Activated B cell treated with CpG ODN at 0.5 μM for 24 hours (primary cell): Measurements from ENCODE around the gene NLRC5. TPM values are rescaled to one million over a fixed set of nuclear protein-coding genes. Genes with fewer than 3 reads are reported as not detected.

Experiments
- ATAC-seq: fragments of 200-7000 bp; cut with Tn5 transposase; one replicate; pipeline ENCODE4 v1.10.0; 2021; ENCODE audit warnings: low read depth, mild to moderate bottlenecking, moderate library complexity
- CTCF ChIA-PET: fragments of 350-600 bp; sonication (Branson Sonifier 250); formaldehyde crosslinking; loops from one replicate; lab custom pipeline; 2021; ENCODE audit warnings: antibody characterized with exemption; lab: Charles Lee
- POLR2A ChIA-PET: fragments of 350-600 bp; sonication (Branson Sonifier 250); formaldehyde crosslinking; loops from one replicate; lab custom pipeline; 2021; ENCODE audit warnings: antibody characterized with exemption; lab: Charles Lee
- DNase-seq: peaks from one replicate; pipeline ENCODE4 v3.0.0; 2022
- H3K27ac Mint-ChIP-seq: one replicate; pipeline ENCODE4 v1.8.0; 2020; ENCODE audit warnings: mixed read lengths
- H3K27me3 Mint-ChIP-seq: one replicate; pipeline ENCODE4 v1.8.0; 2021; ENCODE audit warnings: mixed read lengths
- H3K36me3 Mint-ChIP-seq: one replicate; pipeline ENCODE4 v1.8.0; 2021; ENCODE audit warnings: low read depth, mixed read lengths
- H3K4me1 Mint-ChIP-seq: one replicate; pipeline ENCODE4 v1.8.0; 2021; ENCODE audit warnings: mixed read lengths
- H3K4me3 Mint-ChIP-seq: one replicate; pipeline ENCODE4 v1.8.0; 2020; ENCODE audit warnings: mild to moderate bottlenecking, mixed read lengths
- H3K9me3 Mint-ChIP-seq: one replicate; pipeline ENCODE4 v1.8.0; 2020; ENCODE audit warnings: mixed read lengths
- CTCF ChIP-seq: fragments of 200-600 bp; IDR thresholded peaks from one replicate; pipeline ENCODE4 v1.8.0; 2022; ENCODE audit warnings: antibody characterized with exemption, mild to moderate bottlenecking
- intact Hi-C: fragments of 100-400 bp; cut with micrococcal nuclease; formaldehyde crosslinking; loops from one replicate; pipeline ENCODE4 v1.15.1; 2024
- total RNA-seq: library from RNA; stranded (reverse); gene quantifications from 2 replicates; pipeline ENCODE4 v1.2.3, GENCODE V29; 2022

Gene NLRC5
- total RNA-seq, 1 donor from 2014 or later = 372 TPM

- intact Hi-C loops = loop anchor here (2.0 kb wide), 1 partner anchor 14 kb away; no protein-coding TSS in a partner anchor
- TF ChIP-seq CTCF = no peak
- Mint-ChIP-seq H3K36me3 (peaks cover 37% of the 10 kb centered on the region), H3K4me1 (peaks cover 87% of the 10 kb centered on the region), H3K4me3 (no peak overlapping the region), H3K9me3 (peaks cover 3% of the 10 kb centered on the region), H3K27me3 (no peaks in the 10 kb centered on the region), H3K27ac (peak overlapping the region; percentile 90)
- POLR2A ChIA-PET = interaction anchor here (0.6 to 9.1 kb wide), 9 partner anchors 9 to 140 kb away, joined by 3 to 93 read pairs (median 6); partner anchors contain the start of gene NLRC5
- DNase-seq (no peak), ATAC-seq (no peak)
- CTCF ChIA-PET = no interaction called here
These were observed 9.0 kb downstream of the NLRC5 start for GRCh38 chr16:56998352-56998751.

- ATAC-seq = no peak
- H3K9me3 Mint-ChIP-seq = peaks cover 3% of the 10 kb centered on the region
- peaks cover 87% of the 10 kb centered on the region for H3K4me1 Mint-ChIP-seq
- no peaks in the 10 kb centered on the region for H3K27me3 Mint-ChIP-seq
- POLR2A ChIA-PET = interaction anchor here (0.6 to 9.1 kb wide), 12 partner anchors 9 to 81 kb away, joined by 3 to 93 read pairs (median 5); partner anchors contain the start of gene NLRC5
- H3K4me3 Mint-ChIP-seq = no peak overlapping the region
- intact Hi-C loops = loop anchor here (1.0 to 2.0 kb wide), 2 partner anchors 9 to 14 kb away; no protein-coding TSS in a partner anchor
- CTCF ChIA-PET = interaction anchor here (1.0 to 2.0 kb wide), 4 partner anchors 9 to 47 kb away, joined by 5 to 11 read pairs (median 7); partner anchors contain the start of gene NLRC5
- DNase-seq = no peak
- H3K27ac Mint-ChIP-seq = peak overlapping the region; percentile 90
- peaks cover 38% of the 10 kb centered on the region for H3K36me3 Mint-ChIP-seq
- TF ChIP-seq CTCF = no peak
These were observed 9.5 kb downstream of the NLRC5 start for GRCh38 chr16:56998861-56999260.

- POLR2A ChIA-PET = interaction anchor here (0.6 to 9.1 kb wide), 15 partner anchors 11 to 94 kb away, joined by 3 to 93 read pairs (median 5); partner anchors contain the start of gene NLRC5
- H3K9me3 Mint-ChIP-seq = peaks cover 3% of the 10 kb centered on the region
- no peaks in the 10 kb centered on the region for H3K27me3 Mint-ChIP-seq
- peak overlapping the region; percentile 90 for H3K27ac Mint-ChIP-seq
- no peak for TF ChIP-seq CTCF
- peak overlapping the region; percentile 55 for H3K4me3 Mint-ChIP-seq
- intact Hi-C loops = loop anchor here (1.0 to 2.0 kb wide), 5 partner anchors 9 to 43 kb away; no protein-coding TSS in a partner anchor
- CTCF ChIA-PET = interaction anchor here (0.8 to 2.0 kb wide), 6 partner anchors 10 to 46 kb away, joined by 3 to 11 read pairs (median 6); partner anchors contain the start of gene NLRC5
- ATAC-seq (peak; percentile 46), DNase-seq (no peak)
- peaks cover 39% of the 10 kb centered on the region for H3K36me3 Mint-ChIP-seq
- peaks cover 87% of the 10 kb centered on the region for H3K4me1 Mint-ChIP-seq
These were observed 10.3 kb downstream of the NLRC5 start for GRCh38 chr16:56999409-57000270.

GRCh38 chr16:57000271-57001025, 11.1 kb downstream of the NLRC5 start:
- Mint-ChIP-seq H3K9me3 (peaks cover 3% of the 10 kb centered on the region), H3K27ac (peak overlapping the region; percentile 90), H3K36me3 (peaks cover 43% of the 10 kb centered on the region), H3K27me3 (no peaks in the 10 kb centered on the region), H3K4me3 (peak overlapping the region; percentile 55), H3K4me1 (peaks cover 87% of the 10 kb centered on the region)
- intact Hi-C loops = loop anchor here (2.0 kb wide), 3 partner anchors 14 to 42 kb away; no protein-coding TSS in a partner anchor
- ChIA-PET POLR2A (interaction anchor here (0.6 to 9.1 kb wide), 9 partner anchors 10 to 45 kb away, joined by 4 to 93 read pairs (median 9); partner anchors contain the start of gene NLRC5), CTCF (interaction anchor here (1.0 to 2.0 kb wide), 4 partner anchors 22 to 45 kb away, joined by 3 to 11 read pairs (median 6); no protein-coding TSS in a partner anchor)
- no peak for TF ChIP-seq CTCF
- ATAC-seq = peak; percentile 72
- peak; percentile 40 for DNase-seq
